NCI-H748 treated with DMSO at 0.1 percent for 48 hours (cell line): Measurements from ENCODE around the gene UQCR10.
"Not testable (repeated sequence)": the region's sequence is repeated elsewhere in the genome, so short reads cannot be mapped to it uniquely, and the experiment has no call there.

ENCODE experiments used
- DNase-seq: peaks from one replicate; lab custom pipeline; 2025; lab: John Stamatoyannopoulos, UW

Gene UQCR10

GRCh38 chr22:29737251-29738117 lies 29.7 kb upstream of the UQCR10 start:
- DNase-seq: no peak

- DNase-seq: no peak
Observed at GRCh38 chr22:29738118-29738815, 28.9 kb upstream of the UQCR10 start.

- DNase-seq: no peak
Observed at GRCh38 chr22:29739346-29739875, 27.8 kb upstream of the UQCR10 start.

- no peak for DNase-seq
Observed at GRCh38 chr22:29740216-29740615, 27.0 kb upstream of the UQCR10 start.

- no peak for DNase-seq
Observed at GRCh38 chr22:29741926-29742325, 25.2 kb upstream of the UQCR10 start.

DNA sequence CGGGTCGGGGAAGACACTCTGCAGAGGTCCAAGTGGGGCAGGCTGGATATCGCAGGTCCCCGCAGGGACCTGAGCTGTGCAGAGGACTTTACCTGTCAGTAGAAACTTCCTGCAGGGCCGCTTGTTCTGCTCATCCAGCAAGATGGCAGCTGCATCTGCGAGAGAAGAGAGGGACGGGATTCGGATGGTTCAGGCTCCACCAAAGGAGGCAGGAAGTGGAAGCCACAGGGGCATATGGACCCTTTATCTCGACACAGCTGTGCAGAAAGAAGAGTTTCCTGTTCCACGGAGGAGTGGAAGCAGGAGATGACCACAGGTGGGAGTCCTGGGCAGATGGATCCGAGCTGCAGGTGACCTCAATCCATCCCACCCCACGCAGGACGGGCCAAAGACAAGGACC lies 24.8 kb upstream of the UQCR10 start:
- DNase-seq: no peak

- DNase-seq: no peak
Observed at GRCh38 chr22:29744902-29745301, 22.3 kb upstream of the UQCR10 start.

DNA sequence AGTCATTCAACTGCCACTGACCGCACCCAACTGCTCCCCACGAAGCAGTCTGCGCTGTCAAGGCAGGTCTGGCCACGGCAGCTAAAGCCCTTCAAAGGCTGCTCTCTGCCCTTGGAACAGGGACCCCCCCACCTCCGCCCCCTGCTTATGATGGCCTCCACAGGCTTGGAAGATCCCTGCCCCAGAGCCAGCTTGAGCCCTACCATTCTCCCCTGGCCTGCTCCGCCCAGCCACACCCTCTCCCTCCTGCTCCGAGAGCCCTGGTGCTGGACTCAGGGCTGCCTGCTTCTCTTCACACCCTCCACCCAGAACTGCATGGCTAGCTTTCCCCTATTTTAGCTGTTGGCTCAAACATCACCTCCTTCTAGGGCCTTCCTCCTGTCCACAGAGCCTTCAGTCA lies 19.3 kb upstream of the UQCR10 start:
- DNase-seq: no peak

- no peak for DNase-seq
Observed at GRCh38 chr22:29748248-29748893, 18.8 kb upstream of the UQCR10 start.

GRCh38 chr22:29750029-29750428 lies 17.1 kb upstream of the UQCR10 start:
- DNase-seq: no peak

- DNase-seq: no peak
Observed at GRCh38 chr22:29750559-29751538, 16.3 kb upstream of the UQCR10 start.

DNA sequence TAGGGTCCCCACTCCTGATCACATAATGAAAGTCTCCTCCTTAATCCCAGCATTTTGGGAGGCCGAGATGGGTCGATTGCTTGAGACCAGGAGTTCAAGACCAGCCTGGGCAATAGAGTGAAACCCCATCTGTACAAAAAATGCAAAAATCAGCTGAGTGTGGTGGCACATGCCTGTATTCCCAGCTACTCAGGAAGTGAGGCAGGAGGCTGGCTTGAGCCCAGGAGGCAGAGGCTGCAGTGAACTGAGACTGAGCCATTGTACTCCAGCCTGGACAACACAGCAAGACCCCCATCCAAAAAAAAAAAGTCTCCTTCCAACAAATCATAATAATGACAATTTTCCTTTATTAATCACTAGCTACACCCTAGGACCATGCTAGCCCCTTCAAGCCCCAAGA lies 15.5 kb upstream of the UQCR10 start:
- DNase-seq: no peak

GRCh38 chr22:29753808-29754657 lies 13.1 kb upstream of the UQCR10 start:
- DNase-seq: no peak

- DNase-seq: not testable (repeated sequence)
Observed at GRCh38 chr22:29754658-29755395, 12.3 kb upstream of the UQCR10 start.

DNA sequence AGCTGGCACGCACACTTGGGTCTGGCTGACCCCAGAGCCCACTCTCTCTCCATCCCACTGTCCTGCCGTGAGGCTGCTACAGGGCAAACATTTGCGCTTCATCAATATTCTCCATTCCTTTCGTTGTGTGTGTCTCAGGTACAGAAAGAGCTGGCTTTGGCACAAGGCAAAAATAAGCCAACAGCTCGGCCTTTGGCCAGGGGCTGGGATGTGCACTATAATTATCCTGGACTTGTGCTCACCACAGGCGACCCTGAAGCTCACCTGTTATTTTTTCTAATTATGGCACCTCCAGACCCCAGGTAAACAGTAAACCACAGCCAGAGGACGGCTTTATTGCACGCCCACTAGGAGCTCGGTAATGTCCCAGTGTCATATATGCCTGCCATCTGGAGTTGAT lies 11.3 kb upstream of the UQCR10 start:
- no peak for DNase-seq

GRCh38 chr22:29756341-29756740 lies 10.8 kb upstream of the UQCR10 start:
- DNase-seq: no peak

- DNase-seq: no peak
Observed at GRCh38 chr22:29757096-29757495, 10.1 kb upstream of the UQCR10 start.

DNA sequence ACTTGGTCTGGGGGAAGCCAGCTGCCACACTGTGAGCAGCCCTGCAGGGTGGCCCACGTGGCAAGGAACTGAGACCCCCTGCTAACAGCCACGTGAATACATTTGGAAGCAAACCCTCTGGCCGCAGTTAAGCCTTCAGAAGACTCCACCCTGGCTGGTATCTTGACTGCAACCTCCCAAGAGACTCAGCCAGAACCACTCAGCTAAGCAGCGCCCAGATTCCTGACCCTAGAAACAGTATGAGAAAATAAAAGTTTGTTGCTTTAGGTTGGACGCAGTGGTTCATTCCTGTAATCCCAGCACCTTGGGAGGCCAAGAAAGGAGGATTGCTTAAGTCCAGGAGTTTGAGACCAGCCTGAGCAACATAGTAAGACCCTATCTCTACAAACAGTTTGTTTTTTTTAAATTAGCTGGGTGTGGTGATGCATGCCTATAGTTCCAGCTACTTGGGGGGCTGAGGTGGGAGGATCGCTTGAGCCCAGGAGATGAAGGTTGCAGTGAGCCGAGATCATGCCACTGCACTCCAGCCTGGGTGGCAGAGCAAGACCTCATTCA lies 9.0 kb upstream of the UQCR10 start:
- DNase-seq: no peak

GRCh38 chr22:29758959-29759358 lies 8.2 kb upstream of the UQCR10 start:
- no peak for DNase-seq
